Urinary bladder (tissue), 4 donors: ENCODE measurements around the gene CCNH. TPM values are rescaled to one million over a fixed set of nuclear protein-coding genes. Genes with fewer than 3 reads are reported as not detected.

Source experiments
- DNase-seq: peaks from one replicate; pipeline ENCODE4 v3.0.0-alpha.2; 2015; ENCODE audit errors: extremely low spot score
- H3K27ac ChIP-seq: one replicate; pipeline ENCODE4 v1.5.1; 2013; ENCODE audit warnings: low read depth, mild to moderate bottlenecking, moderate library complexity
- H3K36me3 ChIP-seq: one replicate; pipeline ENCODE4 v1.6.1; 2013; ENCODE audit warnings: mild to moderate bottlenecking, moderate library complexity; ENCODE audit not compliant: insufficient read depth
- H3K4me1 ChIP-seq: one replicate; pipeline ENCODE4 v1.6.1; 2013; ENCODE audit warnings: mild to moderate bottlenecking, moderate library complexity; ENCODE audit not compliant: insufficient read depth
- H3K4me3 ChIP-seq: one replicate; pipeline ENCODE4 v1.5.1; 2013; ENCODE audit warnings: low read depth, low read length
- WGBS: extraction: QIAGEN DNeasy Blood & Tissue Kit; methylation state at CpG from one replicate; pipeline ENCODE4 v1.1.7; 2013; 5-methylcytosine and 5-hydroxymethylcytosine counted together
- polyA plus RNA-seq: library from polyadenylated mRNA; stranded (reverse); fragments of 200-250 nt; gene quantifications from one replicate; pipeline ENCODE4 v1.2.3, GENCODE V29; 2013
- total RNA-seq: library from RNA; depleted of rRNA; stranded (reverse); fragments of >200 nt; gene quantifications from one replicate; pipeline ENCODE4 v1.2.3, GENCODE V29; 2014
- donor health status: healthy with polysubstance abuse.
- donor health status: healthy.

Gene CCNH
- 133 TPM for total RNA-seq
- 25.7 TPM for polyA plus RNA-seq

GRCh38 chr5:87412630-87413342 is at the start of gene CCNH:
TSS of gene CCNH (minus strand) at chr5:87412930. CDS start at chr5:87412794, 136 bp downstream.
- under 1% methylated on average over 46 of the region's 46 CpGs for WGBS
- H3K27ac ChIP-seq = peak within 1 kb of the TSS; percentile 96
- peak; percentile 96 for DNase-seq

GRCh38 chr5:87457706-87458105 is 45.0 kb upstream of the CCNH start:
- Histone ChIP-seq H3K36me3 (no peaks in the 10 kb centered on the region), H3K4me3 (no peak overlapping the region), H3K27ac (no peak overlapping the region), H3K4me1 (no peaks in the 10 kb centered on the region)
- DNase-seq = no peak

More at GRCh38 chr5:87412630-87413342, at the start of gene CCNH:
- H3K4me3 ChIP-seq = peak within 1 kb of the TSS; percentile 72
- peaks cover 2% of the 10 kb centered on the region for H3K36me3 ChIP-seq
- no peaks in the 10 kb centered on the region for H3K4me1 ChIP-seq

- Histone ChIP-seq H3K36me3 (no peaks in the 10 kb centered on the region), H3K4me1 (no peaks in the 10 kb centered on the region), H3K27ac (no peak overlapping the region), H3K4me3 (no peak overlapping the region)
- no peak for DNase-seq
- WGBS = 92% methylated on average over 1 of the region's 1 CpG
Measured at GRCh38 chr5:87453801-87454200, 41.1 kb upstream of the CCNH start.

DNA sequence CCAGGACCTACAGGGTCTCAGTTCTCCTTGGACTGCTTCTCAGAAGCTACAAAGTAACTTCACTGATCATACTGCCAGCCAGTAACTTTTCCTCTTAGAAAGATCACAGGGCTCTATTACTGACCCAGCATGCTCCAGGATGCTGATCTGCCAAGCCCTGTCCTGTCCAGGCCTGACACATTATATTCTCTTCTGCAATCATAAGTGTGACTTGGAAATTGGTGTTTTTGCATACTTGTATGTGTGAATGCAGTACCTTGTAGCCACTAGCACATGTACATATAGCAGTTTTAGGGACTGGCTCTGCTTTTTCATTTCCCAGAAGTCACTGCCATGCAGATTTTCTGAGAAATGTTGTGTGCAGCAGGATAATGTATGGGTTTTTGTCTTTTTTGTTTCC is 40.1 kb upstream of the CCNH start:
- H3K36me3 ChIP-seq = no peaks in the 10 kb centered on the region
- no peaks in the 10 kb centered on the region for H3K4me1 ChIP-seq
- H3K27ac ChIP-seq = no peak overlapping the region
- no peak overlapping the region for H3K4me3 ChIP-seq
- no peak for DNase-seq

DNA sequence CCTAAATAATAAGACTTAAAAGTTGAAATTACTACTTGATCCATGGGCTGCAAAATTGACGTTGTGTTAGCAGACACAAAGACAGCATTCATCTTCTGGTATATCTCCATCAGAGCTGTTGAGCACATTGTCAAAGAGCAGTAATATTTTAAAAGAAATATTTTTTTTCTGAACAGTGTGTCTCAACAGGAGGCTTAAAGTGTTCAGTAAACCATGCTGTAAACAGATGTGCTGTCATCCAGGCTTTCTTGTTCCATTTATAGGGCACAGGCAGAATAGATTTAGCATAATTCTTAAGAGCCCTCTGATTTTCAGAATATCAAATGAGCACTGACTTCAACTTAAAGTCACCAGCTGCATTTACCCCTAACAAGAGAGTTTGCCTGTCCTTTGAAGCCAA is 29.7 kb upstream of the CCNH start:
- Histone ChIP-seq H3K4me1 (no peaks in the 10 kb centered on the region), H3K27ac (no peak overlapping the region), H3K4me3 (no peak overlapping the region), H3K36me3 (no peaks in the 10 kb centered on the region)
- DNase-seq = no peak
- 70% methylated on average over 1 of the region's 1 CpG for WGBS

DNA sequence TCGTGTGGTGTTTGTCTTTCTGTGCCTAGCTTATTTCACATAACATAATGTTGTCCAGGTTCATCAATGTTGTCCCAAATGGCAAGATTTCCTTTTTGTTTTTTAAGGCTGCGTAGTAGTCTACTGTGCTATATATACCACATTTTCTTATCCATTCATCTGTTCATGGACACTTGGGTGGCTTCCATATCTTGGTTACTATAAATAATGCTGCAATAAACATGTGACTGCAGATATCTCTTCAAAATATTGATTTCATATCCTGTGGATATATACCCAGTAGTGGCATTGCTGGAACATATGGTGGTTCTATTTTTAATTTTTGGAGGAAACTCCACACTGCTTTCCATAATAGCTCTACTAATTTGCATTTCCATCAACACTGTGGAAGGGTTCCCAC is 25.5 kb upstream of the CCNH start:
- 76% methylated on average over 2 of the region's 2 CpGs for WGBS
- DNase-seq = no peak
- no peaks in the 10 kb centered on the region for H3K36me3 ChIP-seq
- no peaks in the 10 kb centered on the region for H3K4me1 ChIP-seq
- H3K27ac ChIP-seq = no peak overlapping the region
- H3K4me3 ChIP-seq = no peak overlapping the region

DNA sequence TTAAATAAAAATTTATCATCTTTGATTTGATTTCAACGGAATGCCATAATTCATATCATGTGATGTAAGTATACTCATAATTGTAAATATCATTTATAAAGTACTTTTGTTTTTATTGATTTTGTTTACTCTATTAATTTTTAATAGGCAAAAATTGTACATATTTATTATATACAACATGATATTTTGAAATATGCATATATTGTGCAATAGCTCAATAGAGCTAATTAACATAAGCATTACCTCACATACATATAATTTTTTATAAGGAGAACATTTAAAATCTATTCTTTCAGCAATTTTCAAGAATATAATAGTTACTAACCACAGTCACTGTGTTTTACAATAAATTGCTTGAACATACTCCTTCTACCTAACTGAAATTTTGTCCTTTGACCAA is 25.0 kb upstream of the CCNH start:
- no peak for DNase-seq
- no peak overlapping the region for H3K4me3 ChIP-seq
- no peak overlapping the region for H3K27ac ChIP-seq
- no peaks in the 10 kb centered on the region for H3K36me3 ChIP-seq
- WGBS = 81% methylated on average over 1 of the region's 1 CpG
- H3K4me1 ChIP-seq = no peaks in the 10 kb centered on the region

DNA sequence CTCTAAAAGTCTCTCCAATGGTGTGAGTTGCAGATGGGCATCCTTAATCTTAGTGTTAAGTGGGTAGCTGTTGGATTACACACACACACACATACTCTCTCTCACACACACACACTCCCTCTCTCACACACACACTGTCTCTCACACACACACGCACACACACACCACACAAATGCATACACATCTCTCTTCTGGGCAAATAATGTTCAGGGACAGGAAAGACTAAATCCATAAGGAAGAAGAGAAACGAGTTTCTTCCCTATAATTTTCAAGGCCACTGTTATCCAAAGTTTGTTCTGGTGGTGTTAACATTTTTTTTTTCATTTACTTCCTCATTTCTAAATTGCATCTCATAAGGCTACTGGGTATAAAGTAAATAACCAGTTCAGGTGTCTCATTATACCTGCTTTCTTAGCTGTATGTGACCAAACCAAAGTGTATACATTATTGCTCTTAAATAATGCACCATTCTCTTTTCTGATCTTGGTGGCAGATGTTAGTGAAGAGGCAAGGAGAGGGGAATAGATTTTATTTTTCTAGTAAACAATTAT is 22.5 kb upstream of the CCNH start:
- no peak for DNase-seq
- H3K36me3 ChIP-seq = no peaks in the 10 kb centered on the region
- H3K4me1 ChIP-seq = no peaks in the 10 kb centered on the region
- H3K27ac ChIP-seq = no peak overlapping the region
- 66% methylated on average over 2 of the region's 2 CpGs for WGBS
- no peak overlapping the region for H3K4me3 ChIP-seq

- Histone ChIP-seq H3K4me3 (no peak overlapping the region), H3K27ac (no peak overlapping the region), H3K4me1 (no peaks in the 10 kb centered on the region), H3K36me3 (no peaks in the 10 kb centered on the region)
- 63% methylated on average over 1 of the region's 1 CpG for WGBS
- DNase-seq = no peak
Measured at GRCh38 chr5:87434461-87434860, 21.7 kb upstream of the CCNH start.

- no peak for DNase-seq
- 71% methylated on average over 1 of the region's 1 CpG for WGBS
- Histone ChIP-seq H3K4me1 (no peaks in the 10 kb centered on the region), H3K27ac (no peak overlapping the region), H3K4me3 (no peak overlapping the region), H3K36me3 (no peaks in the 10 kb centered on the region)
Measured at GRCh38 chr5:87433945-87434344, 21.2 kb upstream of the CCNH start.

GRCh38 chr5:87432460-87432859 is 19.7 kb upstream of the CCNH start:
- no peak overlapping the region for H3K27ac ChIP-seq
- no peaks in the 10 kb centered on the region for H3K4me1 ChIP-seq
- no peaks in the 10 kb centered on the region for H3K36me3 ChIP-seq
- WGBS = 50% methylated on average over 2 of the region's 2 CpGs
- no peak for DNase-seq
- no peak overlapping the region for H3K4me3 ChIP-seq

DNA sequence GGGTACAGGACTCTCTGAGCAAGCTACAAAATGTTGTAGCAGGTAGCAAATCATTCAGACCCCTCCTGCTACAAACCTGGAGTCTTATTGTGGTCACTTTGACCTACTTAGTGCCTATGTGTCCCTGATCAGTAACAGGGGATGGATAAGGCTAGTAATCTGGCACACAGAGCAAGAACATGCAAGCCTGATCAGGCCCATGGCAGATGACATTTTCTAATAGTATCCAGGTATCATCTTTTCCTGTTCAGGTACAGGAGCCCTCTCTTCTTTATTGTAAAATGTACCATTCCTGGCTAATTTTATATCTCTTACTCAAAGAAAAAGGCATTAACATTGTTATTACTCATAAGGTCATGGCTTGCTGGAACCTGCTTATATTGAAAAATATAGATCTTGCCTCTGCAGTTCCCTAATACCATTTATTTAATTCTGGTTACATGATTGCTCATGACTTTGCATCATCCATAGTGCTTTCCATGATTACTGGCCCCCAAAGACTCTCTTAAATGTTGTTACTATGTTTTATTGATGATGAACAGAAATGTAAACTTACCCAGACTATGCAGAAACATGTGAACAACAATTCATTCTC is 18.2 kb upstream of the CCNH start:
- no peak for DNase-seq
- Histone ChIP-seq H3K36me3 (no peaks in the 10 kb centered on the region), H3K27ac (no peak overlapping the region), H3K4me1 (no peaks in the 10 kb centered on the region), H3K4me3 (no peak overlapping the region)

GRCh38 chr5:87423755-87424154 is 11.0 kb upstream of the CCNH start:
- no peaks in the 10 kb centered on the region for H3K36me3 ChIP-seq
- H3K4me1 ChIP-seq = no peaks in the 10 kb centered on the region
- WGBS = 71% methylated on average over 1 of the region's 1 CpG
- H3K27ac ChIP-seq = no peak overlapping the region
- no peak for DNase-seq
- no peak overlapping the region for H3K4me3 ChIP-seq

- no peak for DNase-seq
- Histone ChIP-seq H3K36me3 (no peaks in the 10 kb centered on the region), H3K4me1 (no peaks in the 10 kb centered on the region), H3K4me3 (no peak overlapping the region), H3K27ac (no peak overlapping the region)
Measured at GRCh38 chr5:87421307-87421706, 8.6 kb upstream of the CCNH start.
